Stimulated activated CD8-positive, alpha-beta memory T cell treated with anti-CD3 and anti-CD28 coated beads, Interleukin-2, amount 100 ng/mL, for 48 hours (primary cell): ENCODE measurements around the gene APOD.

ENCODE experiments used
- DNase-seq, 2 donors: peaks; one replicate each; pipeline ENCODE4 v3.0.0-alpha.2; 2020; ENCODE audit warnings: low read depth in 2 of 2

The APOD gene

GRCh38 chr3:195587406-195587805 lies 3.7 kb upstream of the APOD start:
- no peak for DNase-seq

DNA sequence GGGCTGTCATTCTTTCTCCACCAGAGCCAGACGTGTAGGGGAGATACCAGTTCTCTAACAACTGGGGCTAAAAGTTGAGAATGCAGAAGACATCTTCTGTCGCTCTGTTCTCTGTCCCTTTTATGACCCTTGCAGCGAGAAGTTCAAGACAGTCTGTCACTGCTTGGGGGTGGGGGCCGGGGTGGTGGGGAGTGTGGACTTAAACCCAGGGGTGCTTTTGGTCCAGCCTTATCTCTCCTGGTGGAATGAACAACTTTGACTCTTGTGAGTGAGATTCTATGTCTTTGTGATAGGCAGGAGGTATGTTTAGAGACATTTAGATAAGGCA lies 767 bp upstream of the APOD start:
- no peak for DNase-seq

DNA sequence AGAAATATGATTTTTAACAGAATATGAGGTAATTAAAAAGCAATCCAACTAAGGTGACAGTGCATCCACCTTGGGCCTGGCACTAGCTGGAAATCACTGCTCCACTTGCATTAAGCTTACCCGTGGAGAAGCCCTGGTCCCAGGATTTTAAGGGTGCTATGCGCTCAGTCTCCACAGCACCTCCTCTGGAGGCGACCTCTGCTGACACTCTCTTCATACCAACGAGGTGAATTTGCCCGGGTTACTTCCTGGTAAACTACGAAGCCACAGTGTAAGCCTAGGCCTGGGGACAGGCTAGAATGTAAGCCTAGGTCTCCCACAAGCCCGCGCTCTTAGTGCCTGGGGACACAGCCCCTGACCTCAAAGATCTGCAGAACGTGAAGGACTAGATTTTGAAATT lies 793 bp downstream of the APOD start:
- DNase-seq: no peak

- no peak for DNase-seq
Observed at GRCh38 chr3:195580744-195581443, 2.8 kb downstream of the APOD start.

- DNase-seq: no peak
Observed at GRCh38 chr3:195579281-195579680, 4.5 kb downstream of the APOD start.

- no peak for DNase-seq
Observed at GRCh38 chr3:195578565-195578964, 5.2 kb downstream of the APOD start.

- DNase-seq: no peak
Observed at GRCh38 chr3:195577645-195578177, 6.0 kb downstream of the APOD start.

- DNase-seq: no peak
Observed at GRCh38 chr3:195574497-195575304, 9.0 kb downstream of the APOD start.

GRCh38 chr3:195573611-195574496 lies 9.9 kb downstream of the APOD start:
- DNase-seq: no peak

DNA sequence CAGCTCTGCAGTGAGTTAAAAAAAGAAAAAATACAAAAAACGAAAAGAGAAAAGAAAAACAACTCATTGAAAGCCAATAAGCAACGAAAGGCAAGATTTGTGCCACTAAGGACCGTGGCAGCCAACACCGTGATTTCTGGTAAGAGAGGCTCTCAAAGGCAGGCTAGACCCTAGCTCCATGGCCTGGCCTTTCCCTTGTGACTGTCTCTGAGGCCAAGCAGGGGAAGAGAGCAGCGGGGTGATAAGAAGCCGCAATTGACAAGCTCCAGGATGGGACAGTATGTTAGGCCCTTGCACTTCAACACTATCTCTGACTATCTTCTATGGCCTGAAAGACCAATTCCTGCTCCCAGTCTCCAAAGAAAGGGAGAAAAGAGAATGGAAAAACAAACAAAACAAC lies 12.4 kb downstream of the APOD start:
- no peak for DNase-seq

- no peak for DNase-seq
Observed at GRCh38 chr3:195570912-195571311, 12.8 kb downstream of the APOD start.

DNA sequence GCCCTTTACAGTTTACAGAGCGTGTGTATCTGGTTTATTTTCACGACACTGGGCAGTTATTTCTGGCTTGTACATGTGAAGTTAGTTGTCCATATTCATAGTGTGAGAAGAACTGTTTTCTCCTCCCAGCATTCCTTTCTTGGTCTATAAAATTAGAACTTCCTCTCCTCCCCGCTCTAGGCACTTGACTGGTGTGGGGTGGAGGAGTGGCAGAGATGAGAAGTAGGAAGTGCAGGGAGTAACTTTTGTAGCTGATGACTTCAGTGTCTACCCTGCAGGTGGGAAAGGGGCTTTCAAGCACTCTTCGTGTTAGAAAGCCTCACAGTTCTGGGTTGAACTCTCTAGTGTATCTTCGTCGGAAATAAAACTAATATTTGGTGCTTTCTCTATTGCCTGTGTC lies 13.4 kb downstream of the APOD start:
- DNase-seq: no peak

DNA sequence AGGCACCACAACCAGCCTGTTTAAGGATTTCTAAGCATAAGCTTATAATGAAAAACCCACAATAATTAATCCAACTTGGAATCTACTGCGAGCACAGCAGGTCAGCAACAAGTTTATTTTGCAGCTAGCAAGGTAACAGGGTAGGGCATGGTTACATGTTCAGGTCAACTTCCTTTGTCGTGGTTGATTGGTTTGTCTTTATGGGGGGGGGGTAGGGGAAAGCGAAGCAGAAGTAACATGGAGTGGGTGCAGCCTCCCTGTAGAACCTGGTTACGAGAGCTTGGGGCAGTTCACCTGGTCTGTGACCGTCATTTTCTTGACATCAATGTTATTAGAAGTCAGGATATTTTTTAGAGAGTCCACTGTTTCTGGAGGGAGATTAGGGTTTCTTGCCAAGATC lies 15.1 kb downstream of the APOD start:
- DNase-seq: no peak

- no peak for DNase-seq
Observed at GRCh38 chr3:195566797-195567196, 16.9 kb downstream of the APOD start.

DNA sequence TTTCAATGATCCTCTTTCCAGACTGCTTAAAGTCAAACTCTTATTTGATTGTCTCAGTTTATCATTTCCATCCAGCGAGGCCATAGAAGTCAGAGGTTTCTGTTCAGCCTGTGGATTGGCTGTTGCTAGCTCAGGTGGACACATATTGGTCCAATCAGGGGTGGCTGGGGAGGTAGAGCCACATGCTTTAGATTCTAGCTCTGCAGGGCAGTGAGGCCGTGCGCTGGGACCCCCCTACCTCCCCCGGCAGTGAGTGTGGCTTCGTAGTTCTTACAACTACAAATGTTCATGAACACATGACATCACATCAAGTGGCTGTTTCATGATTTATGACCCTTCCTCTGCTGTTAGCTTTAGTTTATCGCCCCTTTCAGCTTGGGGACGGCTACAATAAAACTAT lies 18.0 kb downstream of the APOD start:
- no peak for DNase-seq

- DNase-seq: no peak
Observed at GRCh38 chr3:195563317-195563716, 20.4 kb downstream of the APOD start.

DNA sequence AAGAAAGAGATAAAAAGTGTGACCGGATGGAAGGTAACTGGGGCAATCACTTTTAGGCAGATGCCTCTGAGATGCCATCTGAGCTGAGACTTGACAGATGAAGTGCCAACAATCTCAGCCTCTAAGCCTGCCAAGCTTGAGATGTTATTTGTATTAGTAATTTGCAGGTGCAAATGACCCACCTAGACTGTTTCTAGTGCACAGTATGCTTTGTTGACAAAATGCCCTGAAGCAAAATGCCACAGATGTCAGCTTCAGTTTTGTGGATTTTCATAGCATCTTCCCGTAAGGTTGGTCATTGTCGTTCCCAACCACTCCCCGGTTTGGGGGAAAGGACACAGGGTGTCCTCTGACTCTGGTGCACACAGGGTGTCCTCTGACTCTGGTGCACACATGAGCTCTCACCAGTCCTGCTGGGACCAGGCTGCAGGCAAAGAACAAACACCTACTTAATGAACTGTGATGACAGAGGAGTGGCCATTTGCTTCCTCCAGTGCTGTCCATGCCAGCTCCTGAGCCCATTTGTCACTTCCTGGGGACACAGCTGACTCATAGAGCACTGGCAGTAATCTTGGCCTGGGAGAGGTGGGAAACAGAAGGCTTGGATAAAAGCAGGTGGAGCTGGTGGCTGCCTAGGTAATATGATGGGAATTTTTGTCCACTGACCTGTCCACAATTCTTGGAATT lies 23.9 kb downstream of the APOD start:
- DNase-seq: no peak

DNA sequence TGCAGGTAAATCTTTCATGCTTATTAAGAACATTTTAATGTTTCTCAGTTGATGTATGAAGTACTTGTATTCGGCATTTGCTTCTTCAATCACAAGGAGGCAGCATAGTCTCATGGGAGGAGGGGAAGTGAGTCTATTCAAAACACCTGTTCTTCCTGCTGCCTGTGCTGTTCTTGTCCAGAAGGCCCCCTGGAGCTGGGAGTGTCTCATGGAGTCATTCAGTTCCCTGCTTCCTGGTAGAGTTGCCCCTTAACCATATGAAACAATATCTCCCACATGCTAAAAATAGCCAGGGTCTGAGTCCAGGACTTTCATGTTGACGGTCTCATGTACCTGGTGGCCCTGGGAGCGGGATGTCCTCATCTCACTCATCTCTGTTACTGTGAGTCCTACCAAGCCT lies 25.1 kb downstream of the APOD start:
- no peak for DNase-seq

DNA sequence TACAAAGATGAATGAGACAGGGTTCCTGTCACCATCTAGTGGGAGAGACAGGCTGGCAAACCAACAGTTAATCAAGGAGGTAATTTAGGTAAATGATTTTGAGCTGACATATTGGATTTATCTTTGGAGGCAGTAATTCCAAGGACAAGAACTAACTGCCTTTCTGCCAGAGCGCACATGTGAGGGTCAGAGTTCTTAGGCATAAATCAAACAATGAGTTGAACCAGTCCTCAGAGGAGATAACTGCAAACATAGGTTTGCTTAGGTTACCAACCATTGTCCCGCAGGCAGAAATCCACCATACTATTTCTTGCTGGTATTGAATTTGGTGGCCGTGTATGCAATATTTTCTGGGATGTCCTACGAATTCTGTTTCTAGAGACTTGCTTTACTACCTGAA lies 26.4 kb downstream of the APOD start:
- no peak for DNase-seq

DNA sequence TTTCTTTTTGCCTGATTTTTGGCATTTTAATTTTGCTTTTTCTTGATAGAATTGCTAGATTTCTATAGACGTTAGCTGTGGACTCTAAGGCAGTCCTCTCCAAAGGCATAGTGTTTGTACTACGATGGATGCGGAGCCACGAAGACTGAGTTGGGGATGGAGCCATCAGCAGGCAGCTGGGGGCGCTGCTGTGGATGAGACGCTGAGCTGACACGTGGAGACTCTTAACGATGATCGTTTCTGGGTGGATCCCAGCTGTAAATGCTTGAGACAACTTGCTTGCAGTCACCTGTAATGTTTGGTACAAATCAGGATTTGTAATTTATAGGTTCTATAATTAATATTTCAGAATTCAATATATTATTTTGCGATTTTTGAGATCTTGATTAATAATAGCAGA lies 27.4 kb downstream of the APOD start:
- DNase-seq: peak in 1 of 2 donors; percentile 27

DNA sequence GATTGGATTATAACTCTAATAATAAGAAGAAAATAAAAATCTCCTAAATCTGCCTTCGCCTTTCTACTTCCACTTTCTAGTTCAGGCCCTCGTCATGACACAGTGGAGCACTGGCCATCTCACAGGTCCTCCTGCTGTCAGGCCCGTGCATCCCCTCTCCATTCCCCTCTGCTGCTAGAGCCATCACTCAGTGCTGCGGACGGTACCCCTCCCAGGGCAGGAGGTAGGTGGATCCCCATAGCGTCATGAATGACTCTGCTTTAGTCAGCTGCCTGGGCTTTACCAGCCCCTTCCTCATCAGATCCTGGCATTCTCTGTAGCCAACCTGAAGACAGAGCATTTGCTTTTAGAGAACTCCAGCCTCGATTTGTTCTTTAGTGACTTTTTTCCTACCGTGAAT lies 28.6 kb downstream of the APOD start:
- no peak for DNase-seq

DNA sequence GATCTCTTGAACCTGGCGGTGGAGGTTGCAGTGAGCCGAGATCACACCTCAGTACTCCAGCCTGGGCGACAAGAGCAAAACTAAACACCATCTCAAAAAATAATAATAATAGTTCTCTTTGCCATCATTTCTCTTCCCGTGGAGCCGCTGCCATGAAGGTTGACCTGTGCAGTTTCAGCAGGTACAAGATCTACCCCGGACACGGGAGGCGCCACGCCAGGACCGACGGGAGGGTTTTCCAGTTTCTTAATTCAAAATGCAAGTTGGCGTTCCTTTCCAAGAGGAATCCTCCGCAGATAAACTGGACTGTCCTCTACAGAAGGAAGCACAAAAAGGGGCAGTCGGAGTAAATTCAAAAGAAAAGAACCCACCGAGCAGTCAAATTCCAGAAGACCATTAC lies 29.3 kb downstream of the APOD start:
- no peak for DNase-seq
